Epithelial cell of prostate (primary cell): Measurements from ENCODE around the gene VGLL4.
"Not testable (repeated sequence)": the region's sequence is repeated elsewhere in the genome, so short reads cannot be mapped to it uniquely, and the experiment has no call there.

Experiments used
- DNase-seq: peaks from one replicate; pipeline ENCODE4 v3.0.0-alpha.2; 2011; ENCODE audit warnings: low read depth, low spot score
- H3K27ac ChIP-seq: fragments of 450-650 bp; 2 replicates; pipeline ENCODE4 v1.5.1; 2017; ENCODE audit warnings: mild to moderate bottlenecking

Gene VGLL4

DNA sequence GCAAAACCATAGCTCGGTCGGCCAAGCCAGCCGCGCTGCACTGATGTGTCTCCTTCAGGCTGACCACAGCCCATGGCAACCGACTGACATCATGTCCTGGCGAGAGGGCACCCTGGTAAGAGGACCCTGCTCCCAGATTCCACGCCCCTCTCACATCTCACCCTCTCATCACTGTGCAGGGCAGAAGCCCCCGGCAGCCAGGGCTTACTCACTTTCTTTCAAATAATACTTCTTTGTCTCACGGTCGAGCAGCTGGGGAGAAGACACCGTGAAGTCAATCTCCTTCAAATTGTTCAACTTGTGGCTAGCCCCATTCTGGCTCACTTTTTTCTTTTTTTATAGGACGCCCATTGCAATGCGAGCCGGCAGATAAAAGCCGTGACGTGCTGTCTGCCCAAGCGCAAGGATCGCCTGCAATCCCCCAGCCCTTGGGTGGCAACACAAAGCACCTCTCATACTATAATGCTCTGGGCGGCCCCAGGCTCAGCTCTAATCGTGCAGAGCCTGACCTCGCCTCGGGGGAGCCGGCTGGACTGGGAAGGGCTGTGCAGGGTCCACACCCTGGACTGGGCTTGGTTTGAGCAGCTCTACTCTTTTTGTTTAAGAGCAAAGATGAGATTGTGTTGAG is 33.6 kb downstream of the VGLL4 start:
- DNase-seq = no peak
- H3K27ac ChIP-seq = peak overlapping the region; percentile 24

- DNase-seq = no peak
- H3K27ac ChIP-seq = peak overlapping the region; percentile 59
Observed at GRCh38 chr3:11609481-11609880, 34.2 kb downstream of the VGLL4 start.

DNA sequence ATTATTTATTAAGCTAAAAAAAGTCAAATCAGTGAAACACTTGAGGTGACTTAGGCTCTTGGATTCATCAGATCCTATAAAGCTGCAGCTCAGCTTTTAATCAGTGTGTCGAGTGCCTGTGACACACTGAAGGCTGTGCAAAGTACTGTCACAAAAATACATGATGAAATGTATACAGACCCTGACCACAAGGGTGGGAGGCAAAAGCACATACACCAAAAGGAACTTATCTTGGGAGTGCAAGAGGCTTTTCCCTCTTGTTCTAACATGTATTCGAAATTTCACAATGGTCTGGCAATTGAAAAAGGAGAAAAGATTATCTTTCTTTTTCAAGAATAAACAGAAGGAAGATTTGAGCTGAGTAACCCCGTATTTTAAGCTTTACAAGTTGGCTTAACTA is 35.9 kb downstream of the VGLL4 start:
- H3K27ac ChIP-seq = peak overlapping the region; percentile 59
- DNase-seq = no peak

DNA sequence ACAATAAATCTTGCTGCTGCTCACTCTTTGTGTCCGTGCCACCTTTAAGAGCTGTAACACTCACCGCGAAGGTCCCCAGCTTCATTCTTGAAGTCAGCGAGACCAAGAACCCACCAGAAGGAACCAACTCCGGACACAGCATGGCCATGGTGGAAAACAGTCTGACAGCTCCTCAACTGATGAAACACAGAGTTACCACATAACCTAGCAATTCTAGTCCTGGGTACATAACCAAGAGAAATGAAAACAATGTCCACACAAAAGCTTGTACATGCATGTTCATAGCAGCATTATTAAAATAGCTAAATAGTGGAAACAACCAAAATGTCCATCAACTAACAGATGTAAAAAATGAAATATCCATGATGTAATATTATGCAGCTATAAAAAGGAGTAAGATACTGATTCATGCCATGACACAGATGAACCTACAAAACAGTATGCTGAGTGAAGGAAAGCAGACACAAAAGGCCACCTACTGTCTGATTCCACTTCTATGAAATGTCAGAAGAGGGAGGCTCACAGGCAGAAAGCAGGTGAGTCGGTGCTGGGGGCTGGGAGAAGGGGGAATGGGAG is 36.8 kb downstream of the VGLL4 start:
- DNase-seq = no peak
- peak overlapping the region; percentile 59 for H3K27ac ChIP-seq

- H3K27ac ChIP-seq = peak overlapping the region; percentile 59
- DNase-seq = no peak
Observed at GRCh38 chr3:11606090-11606784, 37.5 kb downstream of the VGLL4 start.

- DNase-seq = no peak
- no peak overlapping the region for H3K27ac ChIP-seq
Observed at GRCh38 chr3:11605398-11605797, 38.3 kb downstream of the VGLL4 start.

- no peak for DNase-seq
- peak overlapping the region; percentile 67 for H3K27ac ChIP-seq
Observed at GRCh38 chr3:11604139-11604892, 39.4 kb downstream of the VGLL4 start.

DNA sequence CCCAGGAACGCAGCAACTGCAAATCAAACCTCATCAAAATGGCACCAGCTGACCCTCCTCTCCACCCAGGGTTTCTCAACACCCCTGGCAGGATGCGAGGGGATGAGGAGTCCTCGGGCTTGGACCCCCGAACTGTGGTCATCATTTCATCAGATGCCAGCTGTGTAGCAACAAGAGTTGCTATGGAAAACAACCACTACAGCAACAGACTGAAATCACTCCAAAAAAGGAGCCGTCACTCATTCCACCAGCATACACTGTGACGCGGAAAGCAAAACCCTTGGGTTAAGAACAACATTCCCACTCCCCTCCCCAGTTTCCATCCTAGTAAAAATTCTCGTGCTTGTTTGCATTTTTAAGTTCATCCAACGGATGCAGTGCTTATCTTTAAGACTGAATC is 40.1 kb downstream of the VGLL4 start:
- peak overlapping the region; percentile 67 for H3K27ac ChIP-seq
- DNase-seq = no peak

- DNase-seq = no peak
- H3K27ac ChIP-seq = peak overlapping the region; percentile 67
Observed at GRCh38 chr3:11602886-11603527, 40.7 kb downstream of the VGLL4 start.

- H3K27ac ChIP-seq = peak overlapping the region; percentile 67
- no peak for DNase-seq
Observed at GRCh38 chr3:11602239-11602840, 41.4 kb downstream of the VGLL4 start.

DNA sequence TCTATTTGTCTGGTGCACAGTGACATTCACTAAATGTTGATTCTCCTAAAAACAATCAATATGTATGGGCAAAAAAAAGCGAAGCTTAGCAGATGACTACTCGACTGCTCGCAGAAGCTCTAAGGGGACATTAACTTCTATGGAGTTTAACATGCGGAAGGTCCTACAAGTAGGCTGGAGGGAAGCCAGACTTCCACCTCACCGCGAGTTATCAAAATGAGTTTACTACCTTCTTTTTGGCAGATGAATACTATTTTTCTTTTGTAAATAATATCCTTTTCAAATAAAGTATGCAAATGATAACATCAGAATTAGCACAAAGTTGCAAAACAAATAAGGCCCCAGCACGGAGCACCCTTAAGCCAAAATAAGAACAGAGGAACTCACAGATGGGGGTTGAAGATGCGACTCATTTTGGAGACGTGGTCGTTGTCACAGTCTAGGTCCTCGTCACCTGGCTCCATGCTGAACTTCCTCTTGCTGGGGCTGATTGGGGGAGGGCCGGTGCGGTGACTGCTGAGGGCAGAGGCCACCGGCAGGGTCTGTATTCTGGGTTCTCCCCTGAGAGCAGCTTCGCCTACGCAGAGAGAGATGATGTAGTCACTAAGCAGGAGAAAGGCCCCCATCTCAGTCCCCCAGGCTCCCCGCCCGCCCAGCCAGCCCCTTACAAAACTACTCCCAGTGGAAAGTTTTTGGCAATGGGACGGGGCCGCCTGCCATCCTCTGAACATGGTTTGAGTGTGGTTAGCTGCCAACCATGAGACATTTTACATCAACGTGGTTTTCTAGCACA is 42.1 kb downstream of the VGLL4 start:
- H3K27ac ChIP-seq = peak overlapping the region; percentile 67
- DNase-seq = no peak

- DNase-seq = peak; percentile 94
- peak overlapping the region; percentile 67 for H3K27ac ChIP-seq
Observed at GRCh38 chr3:11600501-11601282, 43.0 kb downstream of the VGLL4 start.

DNA sequence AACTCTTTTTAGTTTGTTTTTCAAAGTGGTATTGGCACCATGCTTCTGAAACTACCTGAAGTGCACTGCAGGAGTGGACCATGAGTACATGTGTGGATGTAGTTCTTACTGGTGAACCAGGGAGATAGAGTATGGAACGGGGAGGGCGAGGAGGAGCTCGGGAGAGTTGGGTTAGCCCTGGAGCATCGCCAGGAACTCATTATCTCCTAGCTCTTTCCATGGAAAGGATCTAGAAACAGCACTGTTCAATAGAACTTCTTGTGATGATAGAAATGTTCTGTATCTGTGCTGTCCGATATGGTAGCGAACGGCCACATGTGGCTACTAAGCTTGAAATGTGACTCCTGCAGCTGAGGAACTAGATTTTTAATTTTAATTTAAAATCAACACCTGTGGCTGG is 47.3 kb downstream of the VGLL4 start:
- H3K27ac ChIP-seq = no peak overlapping the region
- no peak for DNase-seq

DNA sequence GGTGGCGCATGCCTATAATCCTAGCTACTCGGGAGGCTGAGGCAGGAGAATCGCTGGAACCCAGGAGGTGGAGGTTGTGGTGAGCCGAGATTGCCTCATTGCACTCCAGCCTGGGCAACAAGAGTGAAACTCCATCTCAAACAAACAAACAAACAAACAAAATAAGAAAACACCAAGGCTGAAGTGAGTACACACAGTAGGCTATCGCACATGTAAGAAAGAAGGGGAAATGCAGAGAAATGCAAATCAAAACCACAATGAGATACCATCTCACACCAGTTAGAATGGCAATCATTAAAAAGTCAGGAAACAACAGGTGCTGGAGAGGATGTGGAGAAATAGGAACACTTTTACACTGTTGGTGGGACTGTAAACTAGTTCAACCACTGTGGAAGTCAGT is 48.7 kb downstream of the VGLL4 start:
- DNase-seq, H3K27ac ChIP-seq: not testable (repeated sequence)

GRCh38 chr3:11593318-11594034 is 50.2 kb downstream of the VGLL4 start:
- no peak for DNase-seq
- no peak overlapping the region for H3K27ac ChIP-seq

DNA sequence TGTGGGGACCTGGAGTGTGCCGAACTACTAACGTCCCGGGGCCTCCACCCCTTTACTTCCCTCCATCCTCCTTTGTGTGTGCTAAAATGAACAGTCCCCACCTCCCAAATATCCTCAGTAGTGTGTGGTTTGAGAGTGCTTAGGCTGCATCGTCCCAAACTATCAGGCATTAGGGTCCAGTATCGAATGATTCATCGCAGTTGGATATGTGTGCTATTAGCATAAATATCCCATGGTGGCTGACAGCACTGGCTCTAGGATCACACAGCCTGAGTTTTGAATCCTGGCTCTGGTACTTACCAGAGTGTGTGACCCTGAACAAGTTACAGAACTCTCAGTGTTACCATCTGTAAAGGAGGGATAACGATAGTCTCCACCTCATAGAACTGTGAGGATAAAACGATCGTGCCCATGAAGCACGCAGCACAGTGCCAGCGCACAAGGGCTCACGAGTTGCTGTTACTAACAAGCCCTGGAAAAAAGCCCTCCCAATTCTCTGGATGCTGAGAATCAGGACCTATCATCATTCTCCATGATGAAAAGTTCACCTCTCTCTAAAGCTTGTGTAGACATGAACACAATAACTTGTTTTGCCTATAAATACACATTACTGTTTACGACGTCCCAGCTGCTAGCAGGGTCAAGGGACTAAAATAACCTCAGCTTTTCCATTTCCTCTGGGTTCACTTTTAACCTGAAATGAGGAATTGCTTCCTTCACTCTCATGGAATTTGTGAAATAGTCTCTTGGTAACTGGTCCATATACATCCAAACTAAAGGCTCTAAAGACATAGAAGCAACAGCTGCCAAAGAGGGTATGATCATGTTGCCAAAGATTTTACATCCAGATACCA is 51.0 kb downstream of the VGLL4 start:
- H3K27ac ChIP-seq = peak overlapping the region; percentile 64
- no peak for DNase-seq
